Measurements from ENCODE around the gene DNAH17. TPM values are rescaled to one million over a fixed set of nuclear protein-coding genes. Genes with fewer than 3 reads are reported as not detected.

Gene DNAH17
- total RNA-seq, 4 donors from 2014 or later: 0.19 to 0.31 TPM; not detected in 2

DNA sequence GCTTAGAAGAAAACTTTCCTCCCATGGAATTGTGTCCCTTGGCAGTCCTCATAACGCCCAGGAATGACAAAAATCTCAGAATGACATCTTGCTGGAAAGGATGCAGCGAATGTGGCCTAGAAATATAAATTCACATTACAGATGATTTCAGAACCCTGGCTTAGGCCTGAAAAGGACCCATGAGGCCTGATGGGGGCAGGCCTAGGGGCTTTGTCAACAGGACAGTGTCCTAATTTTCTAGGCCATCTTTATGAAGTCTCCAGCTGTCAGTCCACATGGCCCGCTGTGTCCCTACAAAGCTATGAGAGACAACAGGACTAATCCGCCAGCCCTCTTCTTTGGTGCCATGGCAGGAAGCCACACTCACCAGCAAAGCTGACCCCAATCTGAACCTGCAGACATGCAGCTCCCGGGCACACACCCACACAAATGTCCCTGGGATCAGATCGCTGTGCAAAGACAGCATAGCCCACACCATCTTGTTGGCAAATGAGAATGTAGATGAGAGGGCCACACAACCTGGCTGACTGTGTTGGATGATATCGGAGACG lies 40.4 kb upstream of the DNAH17 start:
- DNase-seq: no peak
- Histone ChIP-seq H3K4me1 (peaks cover 0 to 3% (median 0%) of the 10 kb centered on the region in 3 donors), H3K27me3 (peaks cover 0 to 10% (median 0%) of the 10 kb centered on the region in 4 donors), H3K4me3 (no peak overlapping the region), H3K36me3 (no peaks in the 10 kb centered on the region), H3K27ac (no peak overlapping the region), H3K9me3 (no peaks in the 10 kb centered on the region)
- 81 to 90% methylated on average over 7 of the region's 8 CpGs for WGBS, 2 donors
- TF ChIP-seq, protein P1, sequence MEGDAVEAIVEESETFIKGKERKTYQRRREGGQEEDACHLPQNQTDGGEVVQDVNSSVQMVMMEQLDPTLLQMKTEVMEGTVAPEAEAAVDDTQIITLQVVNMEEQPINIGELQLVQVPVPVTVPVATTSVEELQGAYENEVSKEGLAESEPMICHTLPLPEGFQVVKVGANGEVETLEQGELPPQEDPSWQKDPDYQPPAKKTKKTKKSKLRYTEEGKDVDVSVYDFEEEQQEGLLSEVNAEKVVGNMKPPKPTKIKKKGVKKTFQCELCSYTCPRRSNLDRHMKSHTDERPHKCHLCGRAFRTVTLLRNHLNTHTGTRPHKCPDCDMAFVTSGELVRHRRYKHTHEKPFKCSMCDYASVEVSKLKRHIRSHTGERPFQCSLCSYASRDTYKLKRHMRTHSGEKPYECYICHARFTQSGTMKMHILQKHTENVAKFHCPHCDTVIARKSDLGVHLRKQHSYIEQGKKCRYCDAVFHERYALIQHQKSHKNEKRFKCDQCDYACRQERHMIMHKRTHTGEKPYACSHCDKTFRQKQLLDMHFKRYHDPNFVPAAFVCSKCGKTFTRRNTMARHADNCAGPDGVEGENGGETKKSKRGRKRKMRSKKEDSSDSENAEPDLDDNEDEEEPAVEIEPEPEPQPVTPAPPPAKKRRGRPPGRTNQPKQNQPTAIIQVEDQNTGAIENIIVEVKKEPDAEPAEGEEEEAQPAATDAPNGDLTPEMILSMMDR (IDR thresholded peaks at IDR 0.05): no peak
- TF ChIP-seq POLR2A (IDR thresholded peaks at IDR 0.05): no peak
- intact Hi-C loops (cut with DNase I): no loop called here

DNA sequence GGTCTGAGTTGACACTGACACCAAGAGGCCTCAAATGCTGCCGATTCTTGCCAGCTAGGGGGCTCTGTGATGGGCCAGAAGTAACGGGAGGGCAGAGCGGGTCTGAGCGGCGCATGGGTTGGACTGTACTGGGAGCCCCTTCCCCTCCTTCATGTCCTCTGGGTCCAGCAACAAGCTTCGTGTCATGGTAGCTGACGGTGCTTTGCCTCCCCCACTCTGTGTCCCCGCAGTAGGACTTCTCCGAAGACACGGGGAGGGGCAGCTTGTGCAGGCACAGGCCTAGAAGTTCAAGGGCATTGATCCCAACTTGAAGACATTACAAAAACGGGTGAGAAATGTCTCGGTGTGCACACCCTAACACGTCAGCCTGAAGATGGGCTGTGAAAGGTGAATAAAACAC lies 39.8 kb upstream of the DNAH17 start:
- no peaks in the 10 kb centered on the region for H3K36me3 ChIP-seq
- H3K4me1 ChIP-seq: peaks cover 0 to 5% (median 0%) of the 10 kb centered on the region in 3 donors
- intact Hi-C loops (cut with DNase I): no loop called here
- TF ChIP-seq POLR2A (IDR thresholded peaks at IDR 0.05): no peak
- TF ChIP-seq, protein P1 (IDR thresholded peaks at IDR 0.05): no peak
- no peak overlapping the region for H3K27ac ChIP-seq
- no peak for DNase-seq
- H3K9me3 ChIP-seq: no peaks in the 10 kb centered on the region
- H3K27me3 ChIP-seq: peaks cover 0 to 8% (median 0%) of the 10 kb centered on the region in 4 donors
- 81 to 94% methylated on average over 10 of the region's 13 CpGs for WGBS, 2 donors
- H3K4me3 ChIP-seq: no peak overlapping the region

DNA sequence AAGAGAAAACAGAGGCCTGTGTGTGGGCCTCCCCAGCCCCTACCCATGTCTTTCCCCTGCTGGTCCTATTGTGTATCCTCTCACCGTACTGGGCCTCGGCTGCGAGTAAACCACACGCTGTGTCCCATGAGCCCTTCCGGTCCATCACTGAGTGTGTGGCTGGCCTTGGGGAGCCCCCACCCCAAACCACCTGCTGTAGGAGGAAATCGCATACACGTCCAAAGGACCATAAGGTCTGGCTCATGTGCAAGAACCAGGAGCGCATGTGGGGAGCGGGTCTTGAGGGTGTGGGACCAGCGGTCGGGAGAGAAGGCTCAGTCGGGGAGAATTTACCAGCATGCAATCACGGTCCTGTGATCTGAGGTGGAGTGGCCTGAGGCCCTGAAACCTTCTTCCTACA lies 38.4 kb upstream of the DNAH17 start:
- Histone ChIP-seq H3K4me3 (no peak overlapping the region), H3K4me1 (peaks cover 0 to 11% (median 0%) of the 10 kb centered on the region in 3 donors), H3K36me3 (no peaks in the 10 kb centered on the region), H3K27me3 (no peaks in the 10 kb centered on the region), H3K27ac (no peak overlapping the region), H3K9me3 (no peaks in the 10 kb centered on the region)
- 91 to 100% methylated on average over 1 to 11 of the region's 13 CpGs for WGBS, 2 donors
- no peak for TF ChIP-seq POLR2A (IDR thresholded peaks at IDR 0.05)
- TF ChIP-seq, protein P1 (IDR thresholded peaks at IDR 0.05): no peak
- DNase-seq: no peak
- intact Hi-C loops (cut with DNase I): no loop called here

DNA sequence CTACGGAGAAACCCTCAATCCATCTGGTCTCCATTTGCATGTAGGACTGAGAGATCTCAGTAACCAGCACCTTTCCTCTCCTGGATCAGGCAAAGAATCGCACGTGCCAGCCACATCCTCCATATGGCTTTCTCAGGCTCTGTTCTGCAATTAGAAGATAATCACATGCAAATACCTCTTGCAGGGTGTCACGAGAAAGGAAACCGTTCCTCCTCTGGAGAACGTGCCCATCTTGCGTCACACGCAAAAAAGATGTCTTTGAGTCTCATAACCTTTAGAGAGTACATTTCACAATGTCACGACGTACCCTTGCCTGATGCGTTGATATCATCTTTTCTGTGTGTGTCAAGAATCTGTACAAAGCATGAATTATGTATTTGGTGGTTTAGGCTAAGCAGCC lies 36.2 kb upstream of the DNAH17 start:
- no peak for DNase-seq
- Histone ChIP-seq H3K36me3 (no peaks in the 10 kb centered on the region), H3K4me3 (no peak overlapping the region), H3K27me3 (no peaks in the 10 kb centered on the region), H3K4me1 (peaks cover 0 to 11% (median 0%) of the 10 kb centered on the region in 3 donors), H3K27ac (no peak overlapping the region), H3K9me3 (no peaks in the 10 kb centered on the region)
- intact Hi-C loops (cut with DNase I): no loop called here
- 84% methylated on average over 10 to 11 of the region's 11 CpGs for WGBS, 2 donors
- TF ChIP-seq POLR2A (IDR thresholded peaks at IDR 0.05): no peak
- TF ChIP-seq, protein P1 (IDR thresholded peaks at IDR 0.05): no peak

DNA sequence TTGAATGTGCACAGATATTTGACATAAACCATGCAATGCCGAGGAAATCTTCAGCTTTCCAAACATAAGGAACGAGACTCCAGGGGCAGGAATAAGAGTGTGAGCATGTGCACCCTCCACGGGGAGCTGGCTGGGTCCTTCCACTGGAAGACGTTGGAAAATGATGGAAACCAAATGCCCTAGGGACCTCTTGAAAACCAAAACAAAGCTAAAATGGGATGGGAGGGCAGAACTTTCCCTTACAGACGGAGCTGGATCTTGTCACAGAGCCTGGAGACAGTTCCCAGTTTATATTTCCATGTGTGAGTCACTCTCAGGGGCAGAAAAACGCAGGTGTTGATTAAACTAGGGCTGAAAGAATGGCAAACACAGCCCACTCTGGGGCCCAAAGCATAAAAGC lies 34.4 kb upstream of the DNAH17 start:
- intact Hi-C loops (cut with DNase I): no loop called here
- Histone ChIP-seq H3K27ac (no peak overlapping the region), H3K4me1 (peaks cover 0 to 8% (median 0%) of the 10 kb centered on the region in 3 donors), H3K4me3 (no peak overlapping the region), H3K27me3 (no peaks in the 10 kb centered on the region), H3K36me3 (no peaks in the 10 kb centered on the region), H3K9me3 (no peaks in the 10 kb centered on the region)
- DNase-seq: no peak
- TF ChIP-seq POLR2A (IDR thresholded peaks at IDR 0.05): no peak
- TF ChIP-seq, protein P1 (IDR thresholded peaks at IDR 0.05): no peak
- 30% methylated on average over 6 of the region's 6 CpGs for WGBS, 2 donors

Measured in esophagus squamous epithelium (tissue), 5 donors.